ENCODE data around the gene DLX3. TPM values are rescaled to one million over a fixed set of nuclear protein-coding genes. Genes with fewer than 3 reads are reported as not detected.

The DLX3 gene
- total and polyA plus RNA-seq, 2 donors, result 0.09 to 1.1 TPM

GRCh38 chr17:49996495-49997300 lies 1.7 kb upstream of the DLX3 start:
- Histone ChIP-seq H3K27ac (ENCODE audit: low read depth in 1 of 2, low read length in 1 of 2) (no peak overlapping the region), H3K9me3 (ENCODE audit: control insufficient read depth in 2 of 2, insufficient read depth in 1 of 2, low read length in 1 of 2) (peaks cover 4 to 25% of the 10 kb centered on the region in 2 donors), H3K27me3 (ENCODE audit: control insufficient read depth in 2 of 2, insufficient read depth in 1 of 2, low read length in 1 of 2) (peaks cover 60 to 95% of the 10 kb centered on the region in 2 donors), H3K4me1 (ENCODE audit: control insufficient read depth in 2 of 2, insufficient read depth in 2 of 2, low read length in 2 of 2) (peaks cover 3 to 19% of the 10 kb centered on the region in 2 donors), H3K36me3 (ENCODE audit: control insufficient read depth in 2 of 2, insufficient read depth in 2 of 2, low read length in 1 of 2) (no peaks in the 10 kb centered on the region), H3K4me3 (ENCODE audit: low read length in 2 of 2) (no peak overlapping the region)
- 2% methylated on average over 58 of the region's 58 CpGs for WGBS
- DNase-seq (ENCODE audit: low read depth in 6 of 9, low spot score in 9 of 9), result peak in 6 of 9 donors; percentile 29 to 54 (median 36)

GRCh38 chr17:49996121-49996494 lies 1.1 kb upstream of the DLX3 start:
- no peak overlapping the region for H3K27ac ChIP-seq (ENCODE audit: low read depth in 1 of 2, low read length in 1 of 2)
- peaks cover 63 to 95% of the 10 kb centered on the region in 2 donors for H3K27me3 ChIP-seq (ENCODE audit: control insufficient read depth in 2 of 2, insufficient read depth in 1 of 2, low read length in 1 of 2)
- peaks cover 3 to 19% of the 10 kb centered on the region in 2 donors for H3K4me1 ChIP-seq (ENCODE audit: control insufficient read depth in 2 of 2, insufficient read depth in 2 of 2, low read length in 2 of 2)
- 45% methylated on average over 7 of the region's 7 CpGs for WGBS
- no peak overlapping the region for H3K4me3 ChIP-seq (ENCODE audit: low read length in 2 of 2)
- H3K9me3 ChIP-seq (ENCODE audit: control insufficient read depth in 2 of 2, insufficient read depth in 1 of 2, low read length in 1 of 2), result peaks cover 4 to 28% of the 10 kb centered on the region in 2 donors
- DNase-seq (ENCODE audit: low read depth in 6 of 9, low spot score in 9 of 9), result no peak
- no peaks in the 10 kb centered on the region for H3K36me3 ChIP-seq (ENCODE audit: control insufficient read depth in 2 of 2, insufficient read depth in 2 of 2, low read length in 1 of 2)

GRCh38 chr17:49994085-49995054 lies 654 bp downstream of the DLX3 start:
- Histone ChIP-seq H3K4me1 (ENCODE audit: control insufficient read depth in 2 of 2, insufficient read depth in 2 of 2, low read length in 2 of 2) (peaks cover 3 to 19% of the 10 kb centered on the region in 2 donors), H3K9me3 (ENCODE audit: control insufficient read depth in 2 of 2, insufficient read depth in 1 of 2, low read length in 1 of 2) (peaks cover 4 to 28% of the 10 kb centered on the region in 2 donors), H3K27ac (ENCODE audit: low read depth in 1 of 2, low read length in 1 of 2) (no peak overlapping the region), H3K36me3 (ENCODE audit: control insufficient read depth in 2 of 2, insufficient read depth in 2 of 2, low read length in 1 of 2) (no peaks in the 10 kb centered on the region), H3K4me3 (ENCODE audit: low read length in 2 of 2) (peak overlapping the region in 1 of 2 donors; percentile 46), H3K27me3 (ENCODE audit: control insufficient read depth in 2 of 2, insufficient read depth in 1 of 2, low read length in 1 of 2) (peaks cover 74 to 99% of the 10 kb centered on the region in 2 donors)
- 8% methylated on average over 50 of the region's 50 CpGs for WGBS
- no peak for DNase-seq (ENCODE audit: low read depth in 6 of 9, low spot score in 9 of 9)

GRCh38 chr17:49993423-49994060 lies 1.5 kb downstream of the DLX3 start:
- no peaks in the 10 kb centered on the region for H3K36me3 ChIP-seq (ENCODE audit: control insufficient read depth in 2 of 2, insufficient read depth in 2 of 2, low read length in 1 of 2)
- H3K4me3 ChIP-seq (ENCODE audit: low read length in 2 of 2), result peak overlapping the region in 1 of 2 donors; percentile 46
- H3K27me3 ChIP-seq (ENCODE audit: control insufficient read depth in 2 of 2, insufficient read depth in 1 of 2, low read length in 1 of 2), result peaks cover 75 to 99% of the 10 kb centered on the region in 2 donors
- H3K9me3 ChIP-seq (ENCODE audit: control insufficient read depth in 2 of 2, insufficient read depth in 1 of 2, low read length in 1 of 2), result peaks cover 4 to 28% of the 10 kb centered on the region in 2 donors
- 2% methylated on average over 77 of the region's 77 CpGs for WGBS
- H3K27ac ChIP-seq (ENCODE audit: low read depth in 1 of 2, low read length in 1 of 2), result no peak overlapping the region
- H3K4me1 ChIP-seq (ENCODE audit: control insufficient read depth in 2 of 2, insufficient read depth in 2 of 2, low read length in 2 of 2), result peaks cover 3 to 19% of the 10 kb centered on the region in 2 donors
- DNase-seq (ENCODE audit: low read depth in 6 of 9, low spot score in 9 of 9), result peak in 1 of 9 donors; percentile 28

- Histone ChIP-seq H3K27ac (ENCODE audit: low read depth in 1 of 2, low read length in 1 of 2) (no peak overlapping the region), H3K36me3 (ENCODE audit: control insufficient read depth in 2 of 2, insufficient read depth in 2 of 2, low read length in 1 of 2) (no peaks in the 10 kb centered on the region), H3K4me1 (ENCODE audit: control insufficient read depth in 2 of 2, insufficient read depth in 2 of 2, low read length in 2 of 2) (peaks cover 3 to 19% of the 10 kb centered on the region in 2 donors), H3K9me3 (ENCODE audit: control insufficient read depth in 2 of 2, insufficient read depth in 1 of 2, low read length in 1 of 2) (peaks cover 4 to 28% of the 10 kb centered on the region in 2 donors), H3K27me3 (ENCODE audit: control insufficient read depth in 2 of 2, insufficient read depth in 1 of 2, low read length in 1 of 2) (peaks cover 79 to 99% of the 10 kb centered on the region in 2 donors), H3K4me3 (ENCODE audit: low read length in 2 of 2) (peak overlapping the region in 1 of 2 donors; percentile 46)
- WGBS, result 21% methylated on average over 23 of the region's 23 CpGs
- DNase-seq (ENCODE audit: low read depth in 6 of 9, low spot score in 9 of 9), result no peak
These were observed 2.0 kb downstream of the DLX3 start for GRCh38 chr17:49992933-49993422.

- WGBS, result 83% methylated on average over 13 of the region's 13 CpGs
- H3K9me3 ChIP-seq (ENCODE audit: control insufficient read depth in 2 of 2, insufficient read depth in 1 of 2, low read length in 1 of 2), result peaks cover 4 to 28% of the 10 kb centered on the region in 2 donors
- no peak overlapping the region for H3K4me3 ChIP-seq (ENCODE audit: low read length in 2 of 2)
- no peak for DNase-seq (ENCODE audit: low read depth in 6 of 9, low spot score in 9 of 9)
- H3K27ac ChIP-seq (ENCODE audit: low read depth in 1 of 2, low read length in 1 of 2), result no peak overlapping the region
- peaks cover 76 to 99% of the 10 kb centered on the region in 2 donors for H3K27me3 ChIP-seq (ENCODE audit: control insufficient read depth in 2 of 2, insufficient read depth in 1 of 2, low read length in 1 of 2)
- peaks cover 3 to 19% of the 10 kb centered on the region in 2 donors for H3K4me1 ChIP-seq (ENCODE audit: control insufficient read depth in 2 of 2, insufficient read depth in 2 of 2, low read length in 2 of 2)
- no peaks in the 10 kb centered on the region for H3K36me3 ChIP-seq (ENCODE audit: control insufficient read depth in 2 of 2, insufficient read depth in 2 of 2, low read length in 1 of 2)
These were observed 2.7 kb downstream of the DLX3 start for GRCh38 chr17:49992191-49992932.

GRCh38 chr17:49991409-49991808 lies 3.6 kb downstream of the DLX3 start:
- H3K9me3 ChIP-seq (ENCODE audit: control insufficient read depth in 2 of 2, insufficient read depth in 1 of 2, low read length in 1 of 2), result peaks cover 4 to 25% of the 10 kb centered on the region in 2 donors
- H3K36me3 ChIP-seq (ENCODE audit: control insufficient read depth in 2 of 2, insufficient read depth in 2 of 2, low read length in 1 of 2), result no peaks in the 10 kb centered on the region
- H3K4me1 ChIP-seq (ENCODE audit: control insufficient read depth in 2 of 2, insufficient read depth in 2 of 2, low read length in 2 of 2), result peaks cover 0 to 17% of the 10 kb centered on the region in 2 donors
- DNase-seq (ENCODE audit: low read depth in 6 of 9, low spot score in 9 of 9), result no peak
- no peak overlapping the region for H3K4me3 ChIP-seq (ENCODE audit: low read length in 2 of 2)
- H3K27me3 ChIP-seq (ENCODE audit: control insufficient read depth in 2 of 2, insufficient read depth in 1 of 2, low read length in 1 of 2), result peaks cover 70 to 99% of the 10 kb centered on the region in 2 donors
- H3K27ac ChIP-seq (ENCODE audit: low read depth in 1 of 2, low read length in 1 of 2), result no peak overlapping the region
- 93% methylated on average over 14 of the region's 14 CpGs for WGBS

GRCh38 chr17:49990921-49991320 lies 4.1 kb downstream of the DLX3 start:
- WGBS, result 92% methylated on average over 8 of the region's 8 CpGs
- no peak overlapping the region for H3K27ac ChIP-seq (ENCODE audit: low read depth in 1 of 2, low read length in 1 of 2)
- H3K4me1 ChIP-seq (ENCODE audit: control insufficient read depth in 2 of 2, insufficient read depth in 2 of 2, low read length in 2 of 2), result peaks cover 0 to 17% of the 10 kb centered on the region in 2 donors
- H3K9me3 ChIP-seq (ENCODE audit: control insufficient read depth in 2 of 2, insufficient read depth in 1 of 2, low read length in 1 of 2), result peaks cover 4 to 20% of the 10 kb centered on the region in 2 donors
- H3K27me3 ChIP-seq (ENCODE audit: control insufficient read depth in 2 of 2, insufficient read depth in 1 of 2, low read length in 1 of 2), result peaks cover 65 to 99% of the 10 kb centered on the region in 2 donors
- H3K36me3 ChIP-seq (ENCODE audit: control insufficient read depth in 2 of 2, insufficient read depth in 2 of 2, low read length in 1 of 2), result no peaks in the 10 kb centered on the region
- no peak overlapping the region for H3K4me3 ChIP-seq (ENCODE audit: low read length in 2 of 2)
- DNase-seq (ENCODE audit: low read depth in 6 of 9, low spot score in 9 of 9), result no peak
